Neural progenitor cell (in vitro differentiated cells): ENCODE measurements around the gene PSMD9.

ENCODE experiments used
- EZH2 ChIP-seq: fragments of 200-600 bp; sonication (generic); IDR thresholded peaks from 2 replicates; pipeline ENCODE4 v1.6.1; 2017; ENCODE audit warnings: antibody characterized with exemption, mild to moderate bottlenecking, moderate library complexity
- EZH2phosphoT487 ChIP-seq: fragments of 200-600 bp; sonication (generic); IDR thresholded peaks from 2 replicates; pipeline ENCODE4 v1.6.1; 2017; ENCODE audit warnings: antibody characterized with exemption
- TF ChIP-seq, protein P1 (sequence below): fragments of 200-600 bp; sonication (generic); IDR thresholded peaks from 2 replicates; pipeline ENCODE4 v1.5.1; 2017; ENCODE audit warnings: antibody characterized with exemption, mild to moderate bottlenecking

DNA sequence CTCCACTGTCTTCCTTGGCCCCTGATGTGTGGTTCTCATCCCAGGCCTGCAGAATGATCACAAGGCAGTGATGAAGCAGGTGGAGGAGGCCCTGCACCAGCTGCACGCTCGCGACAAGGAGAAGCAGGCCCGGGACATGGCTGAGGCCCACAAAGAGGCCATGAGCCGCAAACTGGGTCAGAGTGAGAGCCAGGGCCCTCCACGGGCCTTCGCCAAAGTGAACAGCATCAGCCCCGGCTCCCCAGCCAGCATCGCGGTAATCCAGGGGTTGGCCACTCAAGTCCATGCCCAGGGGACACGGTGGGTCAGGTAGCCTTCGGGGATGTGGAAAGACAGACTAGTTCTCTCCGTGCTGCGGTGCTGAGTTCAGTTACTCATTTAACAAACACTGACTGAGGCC is 11.0 kb downstream of the PSMD9 start:
- TF ChIP-seq, protein P1, sequence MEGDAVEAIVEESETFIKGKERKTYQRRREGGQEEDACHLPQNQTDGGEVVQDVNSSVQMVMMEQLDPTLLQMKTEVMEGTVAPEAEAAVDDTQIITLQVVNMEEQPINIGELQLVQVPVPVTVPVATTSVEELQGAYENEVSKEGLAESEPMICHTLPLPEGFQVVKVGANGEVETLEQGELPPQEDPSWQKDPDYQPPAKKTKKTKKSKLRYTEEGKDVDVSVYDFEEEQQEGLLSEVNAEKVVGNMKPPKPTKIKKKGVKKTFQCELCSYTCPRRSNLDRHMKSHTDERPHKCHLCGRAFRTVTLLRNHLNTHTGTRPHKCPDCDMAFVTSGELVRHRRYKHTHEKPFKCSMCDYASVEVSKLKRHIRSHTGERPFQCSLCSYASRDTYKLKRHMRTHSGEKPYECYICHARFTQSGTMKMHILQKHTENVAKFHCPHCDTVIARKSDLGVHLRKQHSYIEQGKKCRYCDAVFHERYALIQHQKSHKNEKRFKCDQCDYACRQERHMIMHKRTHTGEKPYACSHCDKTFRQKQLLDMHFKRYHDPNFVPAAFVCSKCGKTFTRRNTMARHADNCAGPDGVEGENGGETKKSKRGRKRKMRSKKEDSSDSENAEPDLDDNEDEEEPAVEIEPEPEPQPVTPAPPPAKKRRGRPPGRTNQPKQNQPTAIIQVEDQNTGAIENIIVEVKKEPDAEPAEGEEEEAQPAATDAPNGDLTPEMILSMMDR = no peak
- TF ChIP-seq EZH2phosphoT487 (no peak), EZH2 (no peak)
